GM18526 (cell line): ENCODE data around the gene TOMM34.
A peak's percentile ranks its signal among the peaks of the same experiment; 100 is the strongest.

Experiments
- POLR2A ChIP-seq: IDR thresholded peaks from 3 replicates; pipeline ENCODE4 v1.6.1; 2011; ENCODE audit not compliant: insufficient read length; ENCODE audit errors: extremely low read depth

TOMM34 gene

GRCh38 chr20:44969300-44969894, 9.2 kb upstream of the TOMM34 start:
- TF ChIP-seq POLR2A = no peak

GRCh38 chr20:44967207-44967807, 7.1 kb upstream of the TOMM34 start:
- TF ChIP-seq POLR2A = no peak

GRCh38 chr20:44966030-44966961, 6.1 kb upstream of the TOMM34 start, which contains the start of gene STK4:
Gene STK4, plus strand, starts transcription at chr20:44966512. Its CDS starts 57 bp downstream, at chr20:44966569.
- peak; percentile 94 for TF ChIP-seq POLR2A

- TF ChIP-seq POLR2A = no peak
Measured at GRCh38 chr20:44965651-44966029, 5.4 kb upstream of the TOMM34 start.

GRCh38 chr20:44963325-44964215, 3.4 kb upstream of the TOMM34 start:
- TF ChIP-seq POLR2A = no peak

- no peak for TF ChIP-seq POLR2A
Measured at GRCh38 chr20:44962483-44962882, 2.3 kb upstream of the TOMM34 start.

GRCh38 chr20:44961870-44962267, 1.7 kb upstream of the TOMM34 start:
- no peak for TF ChIP-seq POLR2A

GRCh38 chr20:44961011-44961869, 1.0 kb upstream of the TOMM34 start:
- no peak for TF ChIP-seq POLR2A

- TF ChIP-seq POLR2A = no peak
Measured at GRCh38 chr20:44959638-44960102, 527 bp downstream of the TOMM34 start.

- TF ChIP-seq POLR2A = no peak
Measured at GRCh38 chr20:44959082-44959637, 1.0 kb downstream of the TOMM34 start.

- no peak for TF ChIP-seq POLR2A
Measured at GRCh38 chr20:44958276-44958675, 1.9 kb downstream of the TOMM34 start.

- TF ChIP-seq POLR2A = no peak
Measured at GRCh38 chr20:44956410-44956809, 3.8 kb downstream of the TOMM34 start.

GRCh38 chr20:44955270-44955669, 4.9 kb downstream of the TOMM34 start:
- TF ChIP-seq POLR2A = no peak

GRCh38 chr20:44954211-44954610, 6.0 kb downstream of the TOMM34 start:
- no peak for TF ChIP-seq POLR2A
